Neural crest cell (in vitro differentiated cells): ENCODE data around the gene ACIN1. TPM values are rescaled to one million over a fixed set of nuclear protein-coding genes. Genes with fewer than 3 reads are reported as not detected.
A peak's percentile ranks its signal among the peaks of the same experiment; 100 is the strongest.
"Not testable (repeated sequence)": the region's sequence is repeated elsewhere in the genome, so short reads cannot be mapped to it uniquely, and the experiment has no call there.

Experiments used
- DNase-seq: peaks from one replicate; pipeline ENCODE4 v3.0.0; 2021; ENCODE audit warnings: low read depth, mixed read lengths, low spot score
- H3K27ac Mint-ChIP-seq: one replicate; pipeline ENCODE4 v1.8.0; 2021; ENCODE audit warnings: mild to moderate bottlenecking, mixed read lengths; ENCODE audit not compliant: unreplicated experiment
- H3K27me3 Mint-ChIP-seq: 2 replicates; pipeline ENCODE4 v1.8.0; 2021; ENCODE audit warnings: low read depth, mild to moderate bottlenecking, mixed read lengths
- H3K36me3 Mint-ChIP-seq: 2 replicates; pipeline ENCODE4 v1.8.0; 2021; ENCODE audit warnings: low read depth, mild to moderate bottlenecking, mixed read lengths
- H3K4me1 Mint-ChIP-seq: 2 replicates; pipeline ENCODE4 v1.8.0; 2021; ENCODE audit warnings: mixed read lengths
- H3K4me3 Mint-ChIP-seq: one replicate; pipeline ENCODE4 v1.8.0; 2021; ENCODE audit warnings: mild to moderate bottlenecking, mixed read lengths
- H3K9me3 Mint-ChIP-seq: 2 replicates; pipeline ENCODE4 v1.8.0; 2021; ENCODE audit warnings: mixed read lengths
- total RNA-seq: library from RNA; stranded (reverse); gene quantifications from 2 replicates; pipeline ENCODE4 v1.2.1, GENCODE V29; 2021
- TF ChIP-seq, protein P1 (sequence below): fragments of 200-600 bp; sonication (generic); conservative IDR thresholded peaks from 2 replicates; pipeline ENCODE4 v1.5.0; 2021; ENCODE audit warnings: antibody characterized with exemption, mild to moderate bottlenecking

ACIN1 gene
- total RNA-seq, 1 donor from 2014 or later: 352 TPM

DNA sequence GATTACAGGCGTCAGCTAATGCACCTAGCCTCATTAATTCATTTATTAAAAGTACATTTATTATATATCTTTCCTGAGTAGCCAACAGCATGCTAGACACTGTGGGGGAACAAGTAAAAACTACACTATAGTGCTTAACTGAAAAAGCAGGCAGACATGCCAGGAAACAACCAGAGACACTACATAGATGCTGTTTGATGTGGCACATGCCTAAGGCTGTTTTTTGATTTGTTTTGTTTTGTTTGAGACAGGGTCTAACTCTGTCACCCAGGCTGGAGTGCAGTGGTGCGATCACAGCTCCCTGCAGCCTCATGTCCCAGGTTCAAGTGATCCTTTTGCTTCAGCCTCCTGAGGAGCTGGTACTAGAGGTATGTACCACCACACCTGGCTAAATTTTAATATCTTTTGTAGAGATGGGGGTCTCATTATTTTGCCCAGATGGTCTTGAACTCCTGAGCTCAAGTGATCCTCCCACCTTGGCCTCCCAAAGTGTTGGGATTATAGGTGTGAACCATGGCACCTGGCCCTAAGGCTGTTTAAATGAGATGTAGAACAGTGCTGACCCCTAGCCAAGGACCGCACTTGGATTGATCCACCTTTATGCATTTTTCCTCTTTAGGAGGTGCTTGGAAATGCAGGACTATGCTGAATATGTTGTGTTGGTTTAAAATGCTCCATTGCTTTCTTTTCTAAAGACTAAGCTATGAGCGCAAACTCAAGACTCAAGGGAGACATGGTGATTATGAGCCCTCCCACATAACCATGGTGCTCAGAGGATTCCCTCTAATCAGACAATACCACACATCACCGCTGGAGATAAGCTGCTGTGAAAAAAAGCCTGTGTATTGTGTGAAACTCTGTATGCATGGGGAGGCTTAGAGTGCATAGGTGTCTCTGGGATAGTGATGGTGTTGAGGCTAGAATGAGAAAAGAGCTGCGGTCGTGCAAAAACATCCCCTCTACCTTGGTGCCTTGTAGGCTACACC, 74.5 kb downstream of the ACIN1 start:
- Mint-ChIP-seq H3K9me3 (no peaks in the 10 kb centered on the region), H3K4me3 (no peak overlapping the region), H3K27ac (no peak overlapping the region), H3K36me3 (no peaks in the 10 kb centered on the region), H3K4me1 (peaks cover 35% of the 10 kb centered on the region), H3K27me3 (no peaks in the 10 kb centered on the region)
- TF ChIP-seq, protein P1, sequence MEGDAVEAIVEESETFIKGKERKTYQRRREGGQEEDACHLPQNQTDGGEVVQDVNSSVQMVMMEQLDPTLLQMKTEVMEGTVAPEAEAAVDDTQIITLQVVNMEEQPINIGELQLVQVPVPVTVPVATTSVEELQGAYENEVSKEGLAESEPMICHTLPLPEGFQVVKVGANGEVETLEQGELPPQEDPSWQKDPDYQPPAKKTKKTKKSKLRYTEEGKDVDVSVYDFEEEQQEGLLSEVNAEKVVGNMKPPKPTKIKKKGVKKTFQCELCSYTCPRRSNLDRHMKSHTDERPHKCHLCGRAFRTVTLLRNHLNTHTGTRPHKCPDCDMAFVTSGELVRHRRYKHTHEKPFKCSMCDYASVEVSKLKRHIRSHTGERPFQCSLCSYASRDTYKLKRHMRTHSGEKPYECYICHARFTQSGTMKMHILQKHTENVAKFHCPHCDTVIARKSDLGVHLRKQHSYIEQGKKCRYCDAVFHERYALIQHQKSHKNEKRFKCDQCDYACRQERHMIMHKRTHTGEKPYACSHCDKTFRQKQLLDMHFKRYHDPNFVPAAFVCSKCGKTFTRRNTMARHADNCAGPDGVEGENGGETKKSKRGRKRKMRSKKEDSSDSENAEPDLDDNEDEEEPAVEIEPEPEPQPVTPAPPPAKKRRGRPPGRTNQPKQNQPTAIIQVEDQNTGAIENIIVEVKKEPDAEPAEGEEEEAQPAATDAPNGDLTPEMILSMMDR: no peak
- no peak for DNase-seq

DNA sequence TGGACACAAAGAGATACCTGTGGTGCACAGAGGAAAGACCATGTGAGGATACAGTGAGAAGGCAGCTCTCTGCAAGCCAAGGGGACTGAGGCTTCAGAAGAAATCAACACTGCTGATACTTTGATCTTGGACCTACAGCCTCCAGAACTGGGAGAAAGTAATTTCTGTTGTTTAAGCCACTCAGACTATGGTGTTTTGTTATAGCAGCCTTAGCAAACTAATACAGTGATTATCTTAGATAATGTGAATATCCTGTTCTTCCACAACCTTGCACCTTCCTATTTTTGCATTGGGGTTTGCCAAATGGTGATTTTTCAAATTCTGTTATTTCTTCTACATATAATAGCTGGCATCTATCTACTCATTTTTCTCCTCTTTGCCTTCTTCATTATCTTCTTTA, 76.8 kb downstream of the ACIN1 start:
- no peaks in the 10 kb centered on the region for H3K36me3 Mint-ChIP-seq
- no peak overlapping the region for H3K27ac Mint-ChIP-seq
- H3K4me1 Mint-ChIP-seq: peaks cover 16% of the 10 kb centered on the region
- no peaks in the 10 kb centered on the region for H3K27me3 Mint-ChIP-seq
- TF ChIP-seq, protein P1: no peak
- no peaks in the 10 kb centered on the region for H3K9me3 Mint-ChIP-seq
- DNase-seq: no peak
- no peak overlapping the region for H3K4me3 Mint-ChIP-seq

DNA sequence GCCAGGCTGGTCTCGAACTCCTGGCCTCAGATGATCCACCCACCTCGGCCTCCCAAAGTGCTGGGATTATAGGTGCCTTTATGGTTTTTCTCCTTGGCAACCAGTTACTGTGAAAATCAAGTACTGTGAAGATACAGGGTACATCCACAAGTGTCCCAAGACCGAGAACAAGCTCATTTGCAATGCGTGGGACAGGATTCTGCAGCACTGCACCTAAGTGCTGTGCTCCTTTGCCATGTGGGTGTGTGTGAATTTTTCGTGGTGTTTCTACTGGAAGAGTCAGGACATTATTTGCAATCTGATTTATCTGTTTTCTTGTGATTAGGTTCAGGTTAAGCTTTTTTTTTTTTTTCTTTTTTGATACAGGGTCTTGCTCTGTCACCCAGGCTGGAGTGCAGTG, 77.8 kb downstream of the ACIN1 start:
- Mint-ChIP-seq H3K27ac (no peak overlapping the region), H3K9me3 (no peaks in the 10 kb centered on the region), H3K4me1 (peaks cover 11% of the 10 kb centered on the region), H3K36me3 (no peaks in the 10 kb centered on the region), H3K4me3 (no peak overlapping the region), H3K27me3 (no peaks in the 10 kb centered on the region)
- TF ChIP-seq, protein P1: no peak
- DNase-seq: no peak

DNA sequence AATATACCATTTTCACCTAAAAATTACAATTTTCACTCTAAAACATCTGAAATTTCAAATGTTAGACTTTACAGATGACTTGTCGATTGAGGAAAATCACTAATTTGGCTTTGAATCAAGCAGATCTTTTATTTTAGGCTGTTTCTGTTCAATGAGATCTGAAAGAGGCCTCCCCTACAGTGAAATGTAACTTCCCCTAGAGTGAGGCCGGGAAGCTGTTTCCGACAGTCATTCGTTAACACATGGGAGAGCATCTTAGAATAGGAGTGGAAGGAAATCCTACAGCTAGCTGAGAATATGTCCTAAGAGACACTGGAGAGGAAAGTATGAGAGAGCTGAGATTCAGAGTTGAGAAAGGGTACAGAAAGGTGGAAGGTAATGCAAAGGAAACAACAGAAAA, 79.3 kb downstream of the ACIN1 start:
- Mint-ChIP-seq H3K4me1 (peaks cover 6% of the 10 kb centered on the region), H3K27me3 (no peaks in the 10 kb centered on the region), H3K36me3 (no peaks in the 10 kb centered on the region), H3K9me3 (no peaks in the 10 kb centered on the region), H3K27ac (no peak overlapping the region), H3K4me3 (no peak overlapping the region)
- DNase-seq: no peak
- TF ChIP-seq, protein P1: no peak

DNA sequence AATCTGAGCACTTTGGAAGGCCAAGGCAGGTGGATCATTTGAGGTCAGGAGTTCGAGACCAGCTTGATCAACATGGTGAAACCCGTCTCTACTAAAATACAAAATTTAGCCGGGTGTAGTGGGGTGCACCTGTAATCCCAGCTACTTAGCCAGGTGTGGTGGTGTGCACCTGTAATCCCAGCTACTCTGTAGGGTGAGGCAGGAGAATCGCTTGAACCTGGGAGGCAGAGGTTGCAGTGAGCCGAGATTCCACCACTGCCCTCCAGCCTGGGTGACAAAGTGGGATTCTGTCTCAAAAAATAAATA, 81.2 kb downstream of the ACIN1 start:
- not testable (repeated sequence) for H3K27ac Mint-ChIP-seq, H3K36me3 Mint-ChIP-seq, H3K4me3 Mint-ChIP-seq, H3K27me3 Mint-ChIP-seq, H3K9me3 Mint-ChIP-seq, DNase-seq
- H3K4me1 Mint-ChIP-seq: peaks cover 20% of the 10 kb centered on the region

DNA sequence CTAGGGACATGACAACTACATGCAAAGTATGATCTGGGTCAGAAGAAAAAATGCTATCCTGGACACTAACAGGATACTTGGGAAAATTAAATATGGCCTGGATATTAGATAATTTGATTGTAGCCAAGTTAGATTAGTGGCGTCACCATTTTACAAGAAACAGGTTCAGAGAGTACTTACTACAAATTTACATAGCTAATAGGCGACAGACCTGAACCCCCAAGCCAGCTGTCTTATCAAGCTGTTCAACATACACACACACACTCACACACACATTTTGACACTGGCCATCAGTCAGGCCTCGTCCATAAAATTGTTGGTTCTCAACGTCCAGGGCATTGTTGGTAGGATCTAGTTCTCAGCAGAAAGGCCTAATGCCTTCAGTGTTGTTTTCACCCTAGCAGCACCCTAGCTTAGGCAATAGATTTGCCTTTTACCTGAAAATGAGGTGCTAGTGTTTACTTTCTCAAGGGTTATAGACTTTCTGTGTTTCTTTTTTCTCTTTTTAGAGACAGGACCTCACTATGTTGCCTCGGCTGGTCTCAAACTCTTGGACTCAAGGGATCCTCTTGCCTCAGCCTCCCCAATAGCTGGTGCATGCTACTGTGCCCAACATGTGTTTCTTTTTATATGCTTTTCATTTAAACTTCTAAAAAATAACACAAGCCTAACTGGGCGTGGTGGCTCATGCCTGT, 81.7 kb downstream of the ACIN1 start:
- Mint-ChIP-seq H3K4me3 (peak overlapping the region; percentile 34), H3K36me3 (no peaks in the 10 kb centered on the region), H3K27me3 (no peaks in the 10 kb centered on the region), H3K4me1 (peaks cover 25% of the 10 kb centered on the region), H3K27ac (no peak overlapping the region), H3K9me3 (peaks cover 2% of the 10 kb centered on the region)
- TF ChIP-seq, protein P1: no peak
- no peak for DNase-seq
